ENCODE data around the gene C9orf43.
"Not testable (repeated sequence)": the region's sequence is repeated elsewhere in the genome, so short reads cannot be mapped to it uniquely, and the experiment has no call there.

The C9orf43 gene, protein sequence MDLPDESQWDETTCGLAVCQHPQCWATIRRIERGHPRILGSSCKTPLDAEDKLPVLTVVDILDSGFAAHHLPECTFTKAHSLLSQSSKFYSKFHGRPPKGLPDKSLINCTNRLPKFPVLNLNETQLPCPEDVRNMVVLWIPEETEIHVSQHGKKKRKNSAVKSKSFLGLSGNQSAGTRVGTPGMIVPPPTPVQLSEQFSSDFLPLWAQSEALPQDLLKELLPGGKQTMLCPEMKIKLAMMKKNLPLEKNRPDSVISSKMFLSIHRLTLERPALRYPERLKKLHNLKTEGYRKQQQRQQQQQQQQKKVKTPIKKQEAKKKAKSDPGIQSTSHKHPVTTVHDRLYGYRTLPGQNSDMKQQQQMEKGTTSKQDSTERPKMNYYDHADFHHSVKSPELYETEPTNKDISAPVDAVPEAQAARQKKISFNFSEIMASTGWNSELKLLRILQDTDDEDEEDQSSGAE

DNA sequence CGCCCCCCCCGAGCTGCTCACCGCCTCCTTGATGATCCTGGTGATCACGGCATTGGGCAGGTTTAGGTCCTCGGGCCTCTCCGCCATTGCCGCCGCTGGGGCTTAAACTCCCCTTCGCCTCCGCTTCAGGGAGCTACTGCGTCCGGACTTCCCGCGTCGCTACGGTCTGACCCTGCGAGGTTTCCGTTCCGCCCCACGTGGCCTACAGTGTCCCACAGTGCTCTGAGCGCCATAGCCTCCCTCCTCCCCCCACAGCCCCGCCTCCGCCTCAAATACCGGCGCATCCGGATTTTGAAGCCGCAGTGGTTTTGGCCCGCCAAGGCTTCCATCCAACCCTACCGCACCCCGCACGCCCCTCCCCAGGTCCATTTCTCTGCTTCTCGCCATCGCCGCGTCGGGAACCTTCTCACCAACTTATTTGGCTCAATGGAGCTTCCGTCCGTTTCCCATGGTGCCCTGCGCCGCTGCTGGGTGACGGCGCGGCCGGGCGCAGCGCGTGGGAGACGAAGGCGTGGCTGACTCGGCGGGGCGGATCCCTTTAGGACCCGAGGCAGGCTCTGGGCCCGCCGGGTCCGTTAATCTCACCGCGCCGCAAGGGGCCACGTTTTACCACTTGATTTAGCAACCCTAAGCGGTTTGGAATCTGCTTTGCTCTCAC is at the start of gene C9orf43, which contains the start of gene POLE3:
Gene C9orf43 (plus strand): TSS at position 541 of the 658 bp plus-strand sequence. CDS start 2,747 bp downstream, outside the sequence.
Gene POLE3 (minus strand): TSS at position 469 of the 658 bp plus-strand sequence. CDS start 382 bp downstream, at position 87.
- DNase-seq, result peak; percentile 60 to 99 (median 94)

DNA sequence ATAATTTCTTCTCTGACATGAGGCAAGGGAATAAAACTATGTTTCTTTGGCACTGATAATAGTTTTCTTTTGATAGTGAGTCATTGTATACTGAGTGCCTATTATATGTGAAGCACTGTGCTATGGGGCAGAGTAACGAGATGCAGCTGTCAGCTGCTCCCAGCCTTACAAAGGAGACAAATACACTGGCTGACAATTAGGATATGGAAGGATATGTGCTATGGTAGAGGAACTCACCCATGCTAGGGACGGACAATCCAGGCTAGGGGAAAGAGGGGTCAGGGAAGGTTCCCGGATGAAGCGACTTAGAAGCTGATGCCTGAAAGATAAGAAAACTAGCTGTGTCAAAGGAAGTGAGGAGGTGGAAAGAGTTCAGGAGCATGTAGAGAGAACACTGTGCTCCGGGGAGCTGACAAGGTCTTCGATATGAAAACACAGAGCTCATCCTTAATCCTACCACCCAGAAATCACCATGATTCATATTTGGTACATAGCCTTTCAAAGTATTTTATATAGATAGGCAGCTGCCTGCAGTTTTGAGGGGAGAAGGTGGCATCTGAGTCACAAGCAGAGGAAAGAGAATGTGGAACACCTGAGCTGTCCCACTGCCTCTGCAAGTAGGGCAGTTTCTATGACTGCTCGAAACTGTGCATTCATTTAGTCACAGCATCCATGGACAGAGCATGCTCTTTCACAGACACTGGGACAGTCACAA is 49.1 kb upstream of the C9orf43 start:
- DNase-seq, result peak in 5 of 56 donors; percentile 5 to 30 (median 18)

DNA sequence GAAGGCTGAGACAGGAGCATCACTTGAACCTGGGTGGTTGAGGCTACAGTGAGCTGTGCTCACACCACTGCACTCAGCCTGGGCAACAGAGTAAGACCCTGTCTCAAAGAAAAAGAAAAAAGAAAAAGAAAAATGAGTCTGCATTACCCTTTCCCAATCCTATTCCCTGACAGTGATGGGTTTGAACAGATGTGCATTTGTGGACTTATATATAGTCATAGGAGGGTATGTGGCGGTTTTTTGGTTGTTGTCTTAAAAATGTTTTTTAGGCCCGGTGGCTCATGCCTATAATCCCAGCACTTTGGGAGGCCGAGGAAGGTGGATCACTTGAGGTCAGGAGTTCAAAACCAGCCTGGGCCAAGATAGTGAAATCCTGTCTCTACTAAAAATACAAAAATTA is 47.2 kb upstream of the C9orf43 start:
- DNase-seq, result no peak

DNA sequence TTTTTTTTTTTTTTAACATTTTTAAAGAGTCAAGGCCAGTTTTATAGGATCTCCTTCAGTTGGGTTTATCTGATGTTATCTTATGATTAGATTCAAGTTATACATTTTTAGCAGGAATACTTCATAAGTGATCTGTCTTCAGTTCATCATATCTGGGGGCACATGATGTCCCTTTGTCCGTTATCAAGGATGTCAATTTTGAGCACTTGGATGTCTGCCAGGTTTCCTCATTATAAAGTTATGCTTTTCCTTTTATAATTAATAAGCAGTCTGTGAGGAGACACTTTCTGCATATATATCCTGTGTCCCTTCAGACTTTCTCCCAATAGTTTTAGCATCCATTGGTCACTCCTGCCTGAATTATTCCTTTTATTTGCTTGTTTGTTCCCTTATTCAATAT is 45.6 kb upstream of the C9orf43 start:
- no peak for DNase-seq

DNA sequence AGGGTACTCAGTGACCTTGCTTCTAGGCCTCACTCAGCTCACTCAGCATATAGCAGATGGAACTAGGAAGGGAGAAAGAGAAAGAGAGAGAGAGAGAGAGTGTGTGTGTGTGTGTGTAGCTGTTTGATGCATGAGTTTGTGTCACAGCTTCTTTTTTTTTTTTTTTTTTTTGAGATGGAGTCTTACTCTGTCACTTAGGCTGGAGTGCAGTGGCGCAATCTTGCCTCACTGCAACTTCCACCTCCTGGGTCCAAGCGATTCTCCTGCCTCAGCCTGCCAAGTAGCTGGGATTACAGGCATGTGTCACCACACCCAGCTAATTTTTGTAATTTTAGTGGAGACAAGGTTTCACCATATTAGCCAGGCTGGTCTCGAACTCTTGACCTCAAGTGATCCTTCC is 44.9 kb upstream of the C9orf43 start:
- not testable (repeated sequence) for DNase-seq

DNA sequence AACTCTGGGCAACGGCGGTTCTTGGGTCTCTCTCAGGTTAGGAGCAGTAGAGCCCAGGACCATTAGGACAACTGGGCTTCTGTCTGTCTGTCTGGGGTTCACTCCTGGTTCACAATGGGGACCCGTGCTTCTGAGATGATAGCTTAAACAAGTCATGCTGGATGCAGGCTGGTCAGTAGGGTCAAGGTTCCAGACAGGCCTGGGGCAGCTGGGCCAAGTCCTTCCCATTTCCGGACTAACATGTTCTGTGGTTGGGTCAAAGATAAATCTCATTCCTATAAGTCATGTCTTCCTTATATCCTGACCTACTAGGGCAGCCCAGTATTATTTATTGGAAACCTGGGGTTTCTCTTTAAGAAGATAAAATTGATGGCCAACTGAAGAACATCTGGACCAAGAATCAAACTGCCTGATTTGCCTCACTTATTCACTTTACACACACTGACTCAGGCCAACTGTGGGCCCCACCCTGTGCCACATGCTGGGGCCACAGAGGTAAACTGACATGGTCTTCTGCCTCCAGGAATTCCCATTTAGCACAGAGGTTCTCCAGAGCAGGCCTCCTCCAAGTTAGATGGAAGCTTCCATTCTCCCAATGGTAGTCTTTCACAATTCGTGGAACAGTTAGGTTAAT is 42.1 kb upstream of the C9orf43 start:
- no peak for DNase-seq

DNA sequence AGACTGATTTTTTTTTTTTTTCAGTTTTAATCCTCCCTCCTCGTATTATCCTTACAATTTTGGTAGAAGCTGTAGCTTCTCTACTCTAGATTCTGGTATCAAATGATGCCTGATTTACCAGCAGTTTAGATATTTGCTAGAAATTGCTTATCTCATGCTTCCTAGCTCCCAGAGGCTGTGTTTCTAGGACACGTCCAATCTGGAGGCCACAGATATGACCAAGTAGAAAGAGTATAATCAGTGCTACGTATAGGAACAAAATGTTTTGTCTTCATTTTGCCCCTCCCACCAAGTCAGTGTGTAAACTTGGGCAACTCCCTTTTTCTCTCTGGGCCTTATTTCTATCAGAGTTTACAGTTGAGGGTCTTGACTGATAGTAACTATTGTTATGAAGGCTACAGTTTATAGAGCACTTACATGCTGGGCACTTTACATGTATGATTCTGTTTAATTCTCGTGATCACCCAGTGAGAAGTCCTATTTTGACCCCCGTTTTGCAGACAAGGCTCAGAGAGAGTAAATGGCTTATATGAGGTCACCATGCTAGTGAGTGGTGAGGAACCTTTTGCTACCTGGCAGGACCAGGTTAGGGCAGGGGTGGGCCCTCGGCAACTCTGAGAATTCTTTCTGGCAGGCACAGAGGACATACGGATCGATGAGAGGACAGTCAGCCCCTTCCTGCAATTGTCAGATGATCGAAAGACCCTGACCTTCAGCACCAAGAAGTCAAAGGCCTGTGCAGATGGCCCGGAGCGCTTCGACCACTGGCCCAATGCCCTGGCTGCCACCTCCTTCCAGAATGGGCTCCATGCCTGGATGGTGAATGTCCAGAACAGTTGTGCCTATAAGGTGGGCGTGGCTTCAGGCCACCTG is 41.3 kb upstream of the C9orf43 start:
- no peak for DNase-seq

DNA sequence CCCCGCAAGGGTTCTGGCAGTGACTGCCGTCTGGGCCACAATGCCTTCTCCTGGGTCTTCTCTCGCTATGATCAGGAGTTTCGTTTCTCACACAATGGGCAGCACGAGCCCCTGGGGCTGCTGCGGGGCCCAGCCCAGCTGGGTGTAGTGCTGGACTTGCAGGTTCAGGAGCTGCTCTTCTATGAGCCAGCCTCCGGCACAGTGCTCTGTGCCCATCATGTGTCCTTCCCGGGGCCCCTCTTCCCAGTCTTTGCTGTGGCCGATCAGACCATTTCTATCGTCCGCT is 40.7 kb upstream of the C9orf43 start:
- no peak for DNase-seq

DNA sequence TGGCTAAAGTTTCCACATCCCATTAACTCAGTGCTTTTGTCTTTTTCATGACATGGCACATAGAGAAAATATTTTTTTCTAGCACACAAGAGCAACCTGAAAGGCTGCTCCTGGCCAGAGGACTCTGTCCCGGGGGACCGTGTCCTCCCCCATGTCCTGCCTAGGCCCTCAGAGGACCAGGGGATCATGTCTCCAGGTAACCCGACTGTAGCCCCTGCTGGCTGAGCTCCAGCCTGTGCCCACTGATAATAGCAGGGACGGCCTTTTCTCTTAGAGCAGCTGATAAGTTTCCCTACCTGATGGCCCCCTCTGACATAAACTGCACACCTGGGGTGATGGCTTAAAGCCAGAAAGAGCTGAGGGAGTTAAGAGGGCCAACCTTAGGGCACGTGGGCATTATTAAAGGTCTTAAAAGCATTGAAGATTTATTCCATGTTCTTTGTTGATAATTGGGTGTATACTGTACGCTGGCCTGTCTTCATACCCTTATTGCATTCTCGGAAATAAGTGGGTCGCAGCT is 39.7 kb upstream of the C9orf43 start:
- DNase-seq, result no peak

DNA sequence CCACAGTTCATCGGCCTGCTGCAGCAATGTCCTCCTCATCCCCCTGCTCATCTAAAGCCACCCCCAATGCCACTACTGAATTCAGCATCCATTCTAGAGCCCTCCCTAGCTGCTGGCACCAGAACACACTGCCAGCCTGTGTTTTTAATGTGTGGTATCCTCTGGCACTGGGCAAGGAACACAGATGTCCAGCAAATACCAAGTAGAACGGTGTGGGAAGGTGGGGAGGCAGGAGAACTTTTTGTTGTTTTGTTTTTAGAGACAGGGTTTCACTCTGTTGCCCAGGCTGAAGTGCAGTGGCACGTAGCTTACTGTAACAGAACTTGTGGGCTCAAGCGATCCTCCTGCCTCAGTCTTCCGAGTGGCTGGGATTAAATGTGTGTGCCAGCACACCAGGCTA is 38.5 kb upstream of the C9orf43 start:
- DNase-seq, result no peak

DNA sequence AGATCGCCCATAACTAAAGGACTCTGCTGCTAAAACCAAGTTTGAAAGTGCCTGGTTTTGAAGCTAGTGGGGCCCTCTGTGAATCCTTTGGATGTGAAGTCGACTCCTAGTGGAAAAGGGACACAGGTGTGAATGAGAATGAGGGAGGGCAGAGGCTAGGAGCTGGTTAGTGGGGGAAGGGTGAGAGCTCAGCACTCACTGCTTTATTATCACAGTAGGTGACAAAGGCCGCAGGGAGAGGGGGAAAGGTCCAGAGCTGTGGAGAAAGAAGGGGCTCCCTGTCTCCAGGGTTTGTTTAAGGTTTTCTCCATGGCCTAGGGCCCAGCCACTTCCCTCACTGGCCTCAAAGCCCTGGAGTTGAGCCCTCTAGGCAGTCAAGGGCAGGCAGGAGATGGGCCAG is 37.3 kb upstream of the C9orf43 start:
- DNase-seq, result no peak

DNA sequence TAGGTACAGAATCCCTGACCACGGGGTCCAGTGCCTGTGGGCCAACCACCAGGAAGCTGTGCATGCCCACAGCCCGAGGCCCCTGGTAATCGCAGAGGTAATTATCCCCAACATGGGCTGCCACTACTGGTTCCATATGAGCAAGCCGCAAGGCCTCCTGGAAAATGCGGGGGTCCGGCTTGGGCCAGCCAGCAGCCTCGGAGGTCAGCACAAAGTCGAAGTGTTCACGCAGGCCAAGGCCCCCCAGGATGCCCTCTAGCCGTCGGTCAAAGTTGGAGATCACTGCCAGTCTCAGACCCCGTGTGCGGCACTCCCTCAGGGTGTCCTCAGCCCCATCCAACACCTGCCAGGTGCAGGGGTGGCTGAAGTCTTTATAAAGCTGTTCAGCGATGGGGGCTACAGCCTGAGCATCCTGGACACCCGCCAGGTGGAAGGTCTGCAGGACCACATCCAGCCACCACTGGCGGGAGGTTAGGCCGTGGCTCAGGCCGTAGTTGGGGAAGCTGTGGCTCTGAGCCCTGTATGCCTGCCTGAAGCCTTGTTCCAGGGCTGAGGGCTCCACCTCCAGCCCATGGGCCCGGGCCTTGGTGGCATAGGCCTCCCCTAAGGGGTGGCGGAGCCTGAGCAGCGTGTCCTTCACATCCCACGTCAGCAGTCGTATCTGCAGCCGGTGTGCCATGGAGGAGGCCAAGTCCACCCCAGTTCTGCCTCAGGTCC is 36.7 kb upstream of the C9orf43 start:
- no peak for DNase-seq

DNA sequence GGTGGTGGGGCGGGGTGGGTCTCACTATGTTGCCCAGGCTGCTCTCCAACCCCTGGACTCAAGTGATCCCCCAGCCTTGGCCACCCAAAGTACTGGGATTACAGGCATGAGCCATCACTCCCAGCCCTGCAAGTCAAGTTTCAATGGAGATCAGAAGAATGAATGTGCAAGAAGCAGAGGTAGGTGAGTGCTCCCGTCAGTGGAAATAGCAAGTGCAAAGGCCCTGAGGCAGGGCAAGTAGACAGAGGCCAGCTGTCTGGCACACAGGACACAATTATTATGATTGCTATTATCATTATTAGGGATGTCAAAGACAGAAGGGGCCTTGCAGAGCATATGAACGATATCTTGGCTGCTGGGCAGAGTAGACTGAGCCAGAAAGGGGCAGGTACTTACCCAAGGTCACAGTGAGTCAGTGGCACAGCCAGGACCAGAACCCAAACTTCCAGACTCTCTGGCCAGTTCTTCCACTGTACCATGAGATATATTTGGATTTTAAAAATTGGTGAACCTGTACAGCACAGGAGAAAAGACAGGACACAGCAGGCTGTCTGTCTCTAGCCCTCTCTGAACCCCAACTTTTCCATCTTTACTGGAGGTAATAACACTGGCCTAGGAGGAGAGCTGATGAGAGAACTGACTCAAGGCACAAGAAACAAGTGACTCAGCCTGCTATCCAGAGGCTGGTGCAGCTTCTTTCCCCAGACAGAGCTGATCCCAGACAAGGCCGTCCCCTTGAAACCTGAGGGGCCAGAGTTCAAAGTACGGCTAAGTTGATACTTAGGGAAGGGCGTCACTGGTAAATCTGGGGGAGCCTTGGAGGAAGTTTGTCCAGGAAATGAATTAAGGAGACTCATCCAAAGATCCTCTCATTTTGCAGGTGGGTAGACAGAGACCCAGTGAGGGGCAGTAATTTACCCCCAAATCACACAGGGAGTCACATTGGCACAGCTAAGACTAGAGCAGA is 35.2 kb upstream of the C9orf43 start:
- DNase-seq, result no peak

DNA sequence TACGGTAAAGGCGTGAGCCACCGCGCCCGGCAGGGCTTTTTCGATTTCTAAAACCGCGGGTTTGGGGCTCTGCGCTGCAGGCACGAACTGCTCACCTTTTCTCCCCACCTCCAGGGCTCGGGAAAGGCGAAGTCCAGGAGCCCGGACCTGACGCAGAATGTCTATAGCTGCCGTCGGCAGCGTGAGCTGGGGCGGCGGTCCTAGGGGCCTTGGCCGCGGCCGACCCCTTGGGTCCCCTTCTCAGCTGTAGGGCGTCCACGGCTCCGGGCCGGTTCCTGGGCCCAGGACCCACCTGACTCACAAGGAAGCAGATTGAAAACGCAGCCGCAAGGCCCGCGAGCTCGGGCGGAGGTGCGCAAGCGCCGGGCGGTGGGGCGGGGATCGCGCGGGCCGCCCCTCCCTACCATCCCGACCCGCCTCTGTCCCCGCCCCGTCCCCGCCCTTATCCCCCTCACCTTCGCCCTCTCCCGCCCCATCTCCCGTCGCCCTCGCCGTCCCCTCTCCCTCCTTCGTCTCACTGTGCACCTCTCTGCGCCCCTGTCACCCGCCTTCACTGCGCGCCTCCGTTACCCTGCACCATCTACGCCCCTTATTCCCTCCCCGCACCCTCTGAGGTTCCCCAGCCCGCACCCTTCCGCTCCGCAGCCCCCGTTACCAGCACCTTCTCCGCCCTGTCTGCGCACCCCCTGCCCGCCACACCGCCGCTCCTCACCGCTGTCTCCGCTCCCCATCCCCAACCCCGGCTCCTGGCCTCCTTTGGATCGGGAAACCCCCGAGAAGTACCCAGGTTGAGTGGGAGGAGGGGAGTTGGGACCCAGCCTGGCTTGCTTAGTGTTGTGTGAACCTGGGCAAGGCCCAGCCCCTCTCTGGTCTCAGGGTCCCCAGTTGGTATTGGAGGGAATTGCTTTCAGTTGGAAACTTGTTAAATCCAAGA is 33.6 kb upstream of the C9orf43 start, which contains the start of gene HDHD3:
Gene HDHD3 (minus strand): TSS at position 353 of the 934 bp plus-strand sequence. CDS start 2,632 bp downstream, outside the sequence.
- DNase-seq, result peak in 48 of 56 donors; percentile 11 to 82 (median 56)

DNA sequence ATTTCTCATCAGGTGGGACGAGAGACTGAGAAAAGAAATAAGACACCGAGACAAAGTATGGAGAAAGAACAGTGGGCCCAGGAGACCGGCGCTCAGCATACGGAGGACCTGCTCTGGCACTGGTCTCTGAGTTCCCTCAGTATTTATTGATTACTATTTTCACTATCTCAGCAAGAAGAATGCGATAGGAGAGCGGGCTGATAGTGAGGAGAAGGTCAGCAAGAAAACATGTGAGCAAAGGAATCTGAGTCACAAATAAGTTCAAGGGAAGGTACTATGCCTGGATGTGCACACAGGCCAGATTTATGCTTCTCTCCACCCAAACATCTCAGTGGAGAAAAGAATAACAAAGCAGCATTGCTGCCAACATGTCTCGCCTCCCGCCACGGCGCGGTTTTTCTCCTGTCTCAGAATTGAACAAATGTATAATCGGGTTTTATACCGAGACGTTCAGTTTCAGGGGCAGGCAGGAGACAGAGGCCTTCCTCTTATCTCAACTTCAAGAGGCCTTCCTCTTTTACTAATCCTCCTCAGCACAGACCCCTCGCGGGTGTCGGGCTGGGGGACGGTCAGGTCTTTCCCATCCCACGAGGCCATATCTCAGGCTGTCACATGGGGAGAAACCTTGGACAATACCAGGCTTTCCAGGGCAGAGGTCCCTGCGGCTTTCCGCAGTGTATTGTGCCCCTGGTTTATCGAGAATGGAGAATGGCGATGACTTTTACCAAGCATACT is 31.3 kb upstream of the C9orf43 start:
- DNase-seq, result not testable (repeated sequence)

DNA sequence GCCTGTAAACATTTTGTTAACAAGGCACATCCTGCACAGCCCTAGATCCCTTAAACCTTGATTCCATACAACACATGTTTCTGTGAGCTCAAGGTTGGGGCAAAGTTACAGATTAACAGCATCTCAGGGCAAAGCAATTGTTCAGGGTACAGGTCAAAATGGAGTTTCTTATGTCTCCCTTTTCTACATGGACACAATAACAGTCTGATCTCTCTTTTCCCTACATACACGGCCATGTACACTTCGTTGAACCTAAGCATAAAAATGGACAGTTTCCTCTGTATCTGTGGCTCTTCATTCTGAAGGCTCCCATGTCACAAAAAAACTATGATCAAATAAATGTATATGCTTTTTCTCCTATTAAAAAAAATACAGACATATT is 30.7 kb upstream of the C9orf43 start:
- not testable (repeated sequence) for DNase-seq
